D721Med (cell line): ENCODE measurements around the gene MRAS.
"Not testable (repeated sequence)": the region's sequence is repeated elsewhere in the genome, so short reads cannot be mapped to it uniquely, and the experiment has no call there.

Experiments
- DNase-seq: peaks from one replicate; pipeline ENCODE4 v3.0.0; 2011; ENCODE audit warnings: low spot score; ENCODE audit not compliant: insufficient read length
- FAIRE-seq: peaks from 2 replicates; lab custom pipeline; 2011; peaks lifted over from hg19 to GRCh38; lab: Jason Lieb, UNC
- CTCF ChIP-seq: IDR thresholded peaks from 2 replicates; pipeline ENCODE4 v1.5.1; 2012; ENCODE audit warnings: mild to moderate bottlenecking, control low read depth; ENCODE audit not compliant: insufficient read depth; ENCODE audit errors: missing control alignments

Gene MRAS

GRCh38 chr3:138373736-138374094 lies 25.3 kb downstream of the MRAS start:
- TF ChIP-seq CTCF = no peak
- DNase-seq = no peak
- no peak for FAIRE-seq

GRCh38 chr3:138374573-138375134 lies 26.3 kb downstream of the MRAS start:
- no peak for TF ChIP-seq CTCF
- DNase-seq = no peak
- FAIRE-seq = no peak

GRCh38 chr3:138375447-138375846 lies 27.1 kb downstream of the MRAS start:
- FAIRE-seq (no peak), DNase-seq (no peak)
- TF ChIP-seq CTCF = no peak

GRCh38 chr3:138376663-138377062 lies 28.3 kb downstream of the MRAS start:
- TF ChIP-seq CTCF = no peak
- FAIRE-seq (no peak), DNase-seq (no peak)

- not testable (repeated sequence) for FAIRE-seq, DNase-seq
These were observed 28.8 kb downstream of the MRAS start for GRCh38 chr3:138377212-138377611.

GRCh38 chr3:138377804-138378203 lies 29.4 kb downstream of the MRAS start:
- FAIRE-seq = no peak
- DNase-seq = no peak
- no peak for TF ChIP-seq CTCF

- DNase-seq = no peak
- TF ChIP-seq CTCF = no peak
- no peak for FAIRE-seq
These were observed 30.0 kb downstream of the MRAS start for GRCh38 chr3:138378331-138378730.

- no peak for TF ChIP-seq CTCF
- FAIRE-seq (no peak), DNase-seq (no peak)
These were observed 30.6 kb downstream of the MRAS start for GRCh38 chr3:138378990-138379389.
